Lower leg skin (tissue), 4 donors: ENCODE data around the gene GPR37L1. TPM values are rescaled to one million over a fixed set of nuclear protein-coding genes. Genes with fewer than 3 reads are reported as not detected.

Experiments used
- DNase-seq, 2 donors: peaks; one replicate each; pipeline ENCODE4 v3.0.0-alpha.2; 2019; ENCODE audit warnings: low spot score in 2 of 2
- H3K4me3 ChIP-seq: fragments of 200-600 bp; sonication (generic); 2 replicates; pipeline ENCODE4 v1.5.1; 2017; ENCODE audit warnings: mild to moderate bottlenecking, low read depth; ENCODE audit not compliant: poor library complexity, severe bottlenecking
- CTCF ChIP-seq, 3 donors: fragments of 450-650 bp; IDR thresholded peaks; one replicate each; pipeline ENCODE4 v1.5.1; 2016; ENCODE audit warnings: antibody characterized with exemption in 3 of 3, mild to moderate bottlenecking in 3 of 3, moderate library complexity in 2 of 3
- POLR2A ChIP-seq, 2 donors: fragments of 450-650 bp; IDR thresholded peaks; one replicate each; pipeline ENCODE4 v1.6.1; 2016 to 2017; ENCODE audit warnings: antibody characterized with exemption in 2 of 2, mild to moderate bottlenecking in 1 of 2, moderate library complexity in 1 of 2
- WGBS, 2 donors: methylation state at CpG; one replicate each; pipeline ENCODE4 v1.1.5; 2018; 5-methylcytosine and 5-hydroxymethylcytosine counted together
- intact Hi-C: fragments of 100-400 bp; cut with DNase I; formaldehyde crosslinking; loops from one replicate; pipeline ENCODE4 v1.15.0; 2023; ENCODE audit warnings: low total_unique reads
- total RNA-seq, 4 donors: library from RNA; depleted of rRNA; stranded (reverse); fragments of >200 nt; gene quantifications; one replicate each; pipeline ENCODE4 v1.1.0, GENCODE V29; 2016

The GPR37L1 gene
- total RNA-seq, 4 donors from 2014 or later = 0.02 to 0.06 TPM; not detected in 2

- intact Hi-C loops = loop anchor here (5.0 kb wide), 1 partner anchor 127 kb away; no protein-coding TSS in a partner anchor
- TF ChIP-seq POLR2A (IDR thresholded peaks at IDR 0.05) = no peak
- no peak for TF ChIP-seq CTCF (IDR thresholded peaks at IDR 0.05)
- DNase-seq = no peak
- H3K4me3 ChIP-seq = no peak overlapping the region
- 55 to 58% methylated on average over 8 of the region's 8 CpGs for WGBS, 2 donors
Observed at GRCh38 chr1:202129453-202130296, 7.0 kb downstream of the GPR37L1 start.

GRCh38 chr1:202130297-202130721 is 7.6 kb downstream of the GPR37L1 start:
- 17 to 31% methylated on average over 9 to 10 of the region's 11 CpGs for WGBS, 2 donors
- no peak overlapping the region for H3K4me3 ChIP-seq
- no peak for DNase-seq
- intact Hi-C loops = loop anchor here (5.0 kb wide), 1 partner anchor 128 kb away; no protein-coding TSS in a partner anchor
- TF ChIP-seq CTCF (IDR thresholded peaks at IDR 0.05) (no peak), POLR2A (IDR thresholded peaks at IDR 0.05) (no peak)

- whole genome bisulfite sequencing, 2 donors = 58 to 62% methylated on average over 8 to 9 of the region's 9 CpGs
- intact Hi-C loops = loop anchor here (5.0 kb wide), 1 partner anchor 129 kb away; no protein-coding TSS in a partner anchor
- TF ChIP-seq POLR2A (IDR thresholded peaks at IDR 0.05) = no peak
- TF ChIP-seq CTCF (IDR thresholded peaks at IDR 0.05) = no peak
- no peak overlapping the region for H3K4me3 ChIP-seq
- DNase-seq = no peak
Observed at GRCh38 chr1:202130816-202131522, 8.3 kb downstream of the GPR37L1 start.

- 26 to 41% methylated on average over 11 to 12 of the region's 12 CpGs for WGBS, 2 donors
- TF ChIP-seq POLR2A (IDR thresholded peaks at IDR 0.05) = no peak
- TF ChIP-seq CTCF (IDR thresholded peaks at IDR 0.05) = no peak
- no peak overlapping the region for H3K4me3 ChIP-seq
- intact Hi-C loops = loop anchor here (5.0 kb wide), 1 partner anchor 130 kb away; no protein-coding TSS in a partner anchor
- DNase-seq = peak in 1 of 2 donors; percentile 58
Observed at GRCh38 chr1:202131956-202132821, 9.5 kb downstream of the GPR37L1 start.

GRCh38 chr1:202133001-202133400 is 10.3 kb downstream of the GPR37L1 start:
- no peak overlapping the region for H3K4me3 ChIP-seq
- DNase-seq = no peak

More at GRCh38 chr1:202133001-202133400, 10.3 kb downstream of the GPR37L1 start:
- 28 to 51% methylated on average over 14 of the region's 14 CpGs for WGBS, 2 donors
- TF ChIP-seq POLR2A (IDR thresholded peaks at IDR 0.05) = no peak
- no peak for TF ChIP-seq CTCF (IDR thresholded peaks at IDR 0.05)
- intact Hi-C loops = loop anchor here (5.0 kb wide), 1 partner anchor 131 kb away; no protein-coding TSS in a partner anchor
